Panc1 (cell line): ENCODE measurements around the gene LRP2. TPM values are rescaled to one million over a fixed set of nuclear protein-coding genes. Genes with fewer than 3 reads are reported as not detected.

Experiments
- ATAC-seq: fragments of 200-7000 bp; cut with Tn5 transposase; 2 replicates; pipeline ENCODE4 v1.9.1; 2020; ENCODE audit warnings: mild to moderate bottlenecking, moderate library complexity
- BruUV-seq: library from RNA; stranded (reverse); fragments of 400-500 nt; replicated peaks from 2 replicates; lab custom pipeline; 2021; lab: Mats Ljungman, UMichigan
- CTCF ChIA-PET: fragments of 300-600 bp; sonication (Branson Sonifier 250); formaldehyde crosslinking; loops from one replicate; lab custom pipeline; 2022; ENCODE audit warnings: antibody characterized with exemption; lab: Charles Lee
- POLR2A ChIA-PET: fragments of 300-600 bp; sonication (Branson Sonifier 250); formaldehyde crosslinking; loops from one replicate; lab custom pipeline; 2022; ENCODE audit warnings: antibody characterized with exemption; lab: Charles Lee
- DNase-seq: peaks from one replicate; pipeline ENCODE4 v3.0.0-alpha.2; 2010; ENCODE audit warnings: low read depth, low spot score
- H3K27ac ChIP-seq: 2 replicates; pipeline ENCODE4 v1.5.1; 2011; ENCODE audit warnings: mild to moderate bottlenecking, low read length, inconsistent platforms
- H3K27me3 ChIP-seq: fragments of 200-500 bp; sonication (Bioruptor generic); 2 replicates; pipeline ENCODE4 v1.6.0; 2014; ENCODE audit warnings: low read length, inconsistent platforms; ENCODE audit not compliant: control insufficient read depth, insufficient read depth
- H3K36me3 ChIP-seq: fragments of 200-500 bp; sonication (Bioruptor generic); 2 replicates; pipeline ENCODE4 v1.5.1; 2014; ENCODE audit warnings: inconsistent platforms, mild to moderate bottlenecking, low read length, moderate library complexity; ENCODE audit not compliant: control insufficient read depth, insufficient read depth
- H3K4me1 ChIP-seq: 2 replicates; pipeline ENCODE4 v1.5.1; 2011; ENCODE audit warnings: inconsistent platforms, mild to moderate bottlenecking, low read length, moderate library complexity; ENCODE audit not compliant: control insufficient read depth, insufficient read depth
- H3K4me3 ChIP-seq, 2 experiments: 2 replicates each; pipeline ENCODE4 v1.5.1; 2011 to 2012; ENCODE audit warnings: low read depth in 2 of 2, low read length in 2 of 2, mild to moderate bottlenecking in 2 of 2, inconsistent platforms in 1 of 2, moderate library complexity in 1 of 2
- H3K9me3 ChIP-seq: fragments of 200-500 bp; sonication (Bioruptor generic); 2 replicates; pipeline ENCODE4 v1.5.1; 2014; ENCODE audit warnings: low read depth, mild to moderate bottlenecking, inconsistent platforms, low read length, moderate library complexity; ENCODE audit not compliant: control insufficient read depth, insufficient read depth
- CTCF ChIP-seq: fragments of 450-650 bp; IDR thresholded peaks from 2 replicates; pipeline ENCODE4 v1.5.1; 2017; ENCODE audit warnings: mild to moderate bottlenecking
- POLR2AphosphoS5 ChIP-seq: IDR thresholded peaks from 2 replicates; pipeline ENCODE4 v1.6.1; 2012; ENCODE audit warnings: mild to moderate bottlenecking, low read depth, low read length, moderate library complexity
- REST ChIP-seq, 2 experiments: IDR thresholded peaks; 2 replicates each; pipeline ENCODE4 v1.6.1; 2011 to 2012; ENCODE audit warnings: low read depth in 2 of 2, control low read depth in 1 of 2, low read length in 1 of 2, mild to moderate bottlenecking in 1 of 2, moderate library complexity in 1 of 2; ENCODE audit not compliant: insufficient read depth in 1 of 2
- SIN3A ChIP-seq: IDR thresholded peaks from 2 replicates; pipeline ENCODE4 v1.6.1; 2012; ENCODE audit warnings: low read depth, mild to moderate bottlenecking, low read length, moderate library complexity, borderline replicate concordance; ENCODE audit not compliant: insufficient read depth
- TCF7L2 ChIP-seq: IDR thresholded peaks from 2 replicates; pipeline ENCODE4 v1.6.1; 2011; ENCODE audit warnings: mild to moderate bottlenecking, low read depth, low read length, inconsistent platforms
- in situ Hi-C: cut with HindIII; loops from 2 replicates; pipeline ENCODE4 v1.10.0; 2016; ENCODE audit warnings: low sequenced_read_pairs, low pct_unique_long_range_greater_than_20kb
- intact Hi-C: fragments of 100-400 bp; cut with micrococcal nuclease; formaldehyde crosslinking; loops from one replicate; pipeline ENCODE4 v1.10.0; 2022; ENCODE audit not compliant: unreplicated experiment
- total RNA-seq: library from RNA; stranded (reverse); gene quantifications from one replicate; pipeline ENCODE4 v1.2.1, GENCODE V29; 2021; ENCODE audit not compliant: unreplicated experiment

LRP2 gene
- total RNA-seq, 1 experiment from 2014 or later, result 0.10 TPM

- no peaks in the 10 kb centered on the region; the same call in 1 of the 2 replicates for H3K27me3 ChIP-seq
These were observed 224.4 kb downstream of the LRP2 start for GRCh38 chr2:169137924-169138323.

GRCh38 chr2:169136885-169137534 lies 225.3 kb downstream of the LRP2 start:
- intact Hi-C loops, result no loop called here
- BruUV-seq, result no TSS peak
- no peak for DNase-seq

More at GRCh38 chr2:169137924-169138323, 224.4 kb downstream of the LRP2 start:
- no peak for TF ChIP-seq REST (IDR thresholded peaks at IDR 0.05; ENCODE audit: insufficient read depth in 1 of 2, low read depth in 2 of 2, low read length in 1 of 2)
- TF ChIP-seq CTCF, result no peak
- no peak for TF ChIP-seq SIN3A
- TF ChIP-seq POLR2AphosphoS5, result no peak
- no peak for TF ChIP-seq TCF7L2
- ChIA-PET CTCF (no interaction called here), POLR2A (no interaction called here)
- in situ Hi-C loops (no loop called here), intact Hi-C loops (no loop called here)
- no peak for DNase-seq
- no peaks in the 10 kb centered on the region for H3K4me1 ChIP-seq
- no peak overlapping the region for H3K4me3 ChIP-seq
- no TSS peak for BruUV-seq
- ATAC-seq, result no peak
- no peaks in the 10 kb centered on the region for H3K36me3 ChIP-seq
- H3K9me3 ChIP-seq, result no peaks in the 10 kb centered on the region
- H3K27ac ChIP-seq, result no peak overlapping the region

More at GRCh38 chr2:169136885-169137534, 225.3 kb downstream of the LRP2 start:
- Histone ChIP-seq H3K27ac (no peak overlapping the region), H3K4me1 (no peaks in the 10 kb centered on the region), H3K27me3 (peaks cover 2% of the 10 kb centered on the region; the same call in 1 of the 2 replicates), H3K36me3 (no peaks in the 10 kb centered on the region), H3K4me3 (no peak overlapping the region), H3K9me3 (no peaks in the 10 kb centered on the region)
- no peak for TF ChIP-seq TCF7L2
- no peak for TF ChIP-seq REST (IDR thresholded peaks at IDR 0.05; ENCODE audit: insufficient read depth in 1 of 2, low read depth in 2 of 2, low read length in 1 of 2)
- TF ChIP-seq POLR2AphosphoS5, result no peak
- no peak for TF ChIP-seq CTCF
- TF ChIP-seq SIN3A, result no peak
- in situ Hi-C loops, result no loop called here
- ATAC-seq, result no peak
- CTCF ChIA-PET, result no interaction called here
- POLR2A ChIA-PET, result no interaction called here
